ENCODE results near the gene MINK1. TPM values are rescaled to one million over a fixed set of nuclear protein-coding genes. Genes with fewer than 3 reads are reported as not detected.
A peak's percentile ranks its signal among the peaks of the same experiment; 100 is the strongest.

The MINK1 gene
- total RNA-seq, 6 experiments from 2014 or later = 68.5 to 82.4 (median 71.6) TPM

- H3K36me3 Mint-ChIP-seq (ENCODE audit: low read depth) = peaks cover 21% of the 10 kb centered on the region
- no peak for DNase-seq
- H3K27me3 Mint-ChIP-seq (ENCODE audit: insufficient read depth) = no peaks in the 10 kb centered on the region
- peak overlapping the region; percentile 59; the same call in 1 of the 2 replicates for H3K27ac Mint-ChIP-seq
- no peak overlapping the region for H3K4me3 Mint-ChIP-seq
- no peak for TF ChIP-seq CTCF (IDR thresholded peaks at IDR 0.05)
- H3K9me3 Mint-ChIP-seq = no peaks in the 10 kb centered on the region
- H3K4me1 Mint-ChIP-seq (ENCODE audit: low read depth) = peaks cover 51% of the 10 kb centered on the region
Measured at GRCh38 chr17:4851084-4851483, 17.9 kb downstream of the MINK1 start.

GRCh38 chr17:4852567-4853207 lies 19.5 kb downstream of the MINK1 start:
- Mint-ChIP-seq H3K27me3 (ENCODE audit: insufficient read depth) (no peaks in the 10 kb centered on the region), H3K36me3 (ENCODE audit: low read depth) (peaks cover 32% of the 10 kb centered on the region), H3K4me1 (ENCODE audit: low read depth) (peaks cover 55% of the 10 kb centered on the region), H3K27ac (peak overlapping the region; percentile 73), H3K9me3 (no peaks in the 10 kb centered on the region), H3K4me3 (peak overlapping the region; percentile 11; the same call in 1 of the 2 replicates)
- no peak for TF ChIP-seq CTCF (IDR thresholded peaks at IDR 0.05)
- DNase-seq = peak; percentile 67

GRCh38 chr17:4853208-4853671 lies 20.1 kb downstream of the MINK1 start:
- DNase-seq = no peak
- peaks cover 60% of the 10 kb centered on the region for H3K4me1 Mint-ChIP-seq (ENCODE audit: low read depth)
- TF ChIP-seq CTCF (IDR thresholded peaks at IDR 0.05) = no peak
- no peak overlapping the region for H3K4me3 Mint-ChIP-seq
- peaks cover 32% of the 10 kb centered on the region for H3K36me3 Mint-ChIP-seq (ENCODE audit: low read depth)
- H3K9me3 Mint-ChIP-seq = no peaks in the 10 kb centered on the region
- H3K27me3 Mint-ChIP-seq (ENCODE audit: insufficient read depth) = no peaks in the 10 kb centered on the region
- no peak overlapping the region for H3K27ac Mint-ChIP-seq

GRCh38 chr17:4854111-4854681 lies 21.1 kb downstream of the MINK1 start:
- Mint-ChIP-seq H3K27me3 (ENCODE audit: insufficient read depth) (no peaks in the 10 kb centered on the region), H3K4me3 (no peak overlapping the region), H3K27ac (peak overlapping the region; percentile 36), H3K4me1 (ENCODE audit: low read depth) (peaks cover 63% of the 10 kb centered on the region), H3K9me3 (no peaks in the 10 kb centered on the region), H3K36me3 (ENCODE audit: low read depth) (peaks cover 28% of the 10 kb centered on the region)
- DNase-seq = peak; percentile 38
- TF ChIP-seq CTCF (IDR thresholded peaks at IDR 0.05) = no peak

GRCh38 chr17:4856271-4856936 lies 23.3 kb downstream of the MINK1 start:
- no peaks in the 10 kb centered on the region for H3K9me3 Mint-ChIP-seq
- TF ChIP-seq CTCF (IDR thresholded peaks at IDR 0.05) = no peak
- H3K4me1 Mint-ChIP-seq (ENCODE audit: low read depth) = peaks cover 43% of the 10 kb centered on the region
- H3K27me3 Mint-ChIP-seq (ENCODE audit: insufficient read depth) = no peaks in the 10 kb centered on the region; the same call in 1 of the 2 replicates
- DNase-seq = no peak
- H3K36me3 Mint-ChIP-seq (ENCODE audit: low read depth) = peaks cover 22% of the 10 kb centered on the region
- no peak overlapping the region for H3K27ac Mint-ChIP-seq
- H3K4me3 Mint-ChIP-seq = no peak overlapping the region
